GM21529 (cell line): ENCODE results near the gene PACSIN2.
"Not testable (repeated sequence)": the region's sequence is repeated elsewhere in the genome, so short reads cannot be mapped to it uniquely, and the experiment has no call there.

Experiments
- ATAC-seq: cut with Tn5 transposase; IDR thresholded peaks from one replicate; pipeline ENCODE4 v1.9.1; 2021; ENCODE audit not compliant: unreplicated experiment

PACSIN2 gene

DNA sequence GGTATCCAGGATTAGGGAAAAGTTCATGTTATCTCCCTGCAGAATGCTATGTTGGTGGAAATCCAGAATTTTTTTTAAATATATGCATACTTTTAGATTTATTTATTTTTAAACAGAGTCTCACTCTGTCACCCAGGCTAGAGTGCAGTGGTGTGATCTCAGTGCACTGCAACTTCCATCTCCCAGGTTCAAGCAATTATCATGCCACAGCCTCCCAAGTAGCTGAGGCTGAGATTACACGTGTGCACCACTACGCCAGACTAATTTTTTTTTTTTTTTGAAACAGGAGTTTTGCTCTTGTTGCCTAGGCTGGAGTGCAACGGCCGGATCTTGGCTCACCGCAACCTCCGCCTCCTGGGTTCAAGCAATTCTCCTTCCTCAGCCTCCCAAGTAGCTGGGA, 2.6 kb downstream of the PACSIN2 start:
- no peak for ATAC-seq

DNA sequence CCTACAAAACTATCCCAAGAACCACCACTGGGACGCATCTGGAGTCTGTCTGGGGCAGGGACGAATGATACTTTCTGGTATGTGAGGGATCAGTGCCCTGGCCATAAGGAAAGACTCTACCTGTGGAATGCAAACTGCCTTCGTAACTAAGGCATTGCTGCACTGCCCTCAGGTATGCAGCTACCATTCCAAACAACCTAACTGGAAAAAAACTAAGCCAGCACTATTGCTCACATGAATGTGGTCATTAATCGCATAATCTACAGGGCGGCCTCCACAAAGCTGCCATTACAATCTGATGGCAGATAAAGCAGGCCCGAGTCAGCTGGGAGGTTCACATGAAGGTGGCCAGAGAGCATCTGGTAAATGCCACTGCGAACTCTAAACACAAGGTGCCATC, 3.9 kb downstream of the PACSIN2 start:
- no peak for ATAC-seq

DNA sequence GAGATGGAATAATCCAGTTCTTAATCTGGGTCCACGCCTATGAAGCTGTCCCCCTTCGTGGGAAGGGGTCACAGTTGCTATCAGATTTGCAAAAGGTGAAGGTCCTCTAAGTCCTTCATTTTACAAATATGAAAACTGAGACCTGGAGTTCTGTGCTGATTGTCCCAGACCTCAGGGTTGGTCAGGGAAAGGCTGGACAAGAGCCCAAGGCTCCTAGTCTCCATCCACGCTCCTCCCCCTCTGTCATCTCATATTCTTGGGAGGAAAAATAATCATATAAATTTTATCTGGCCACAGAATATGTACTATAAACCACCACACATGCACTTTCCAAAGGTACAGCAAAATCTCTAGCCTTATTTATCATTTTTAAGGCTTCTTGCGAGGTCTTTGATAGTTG, 5.5 kb downstream of the PACSIN2 start:
- no peak for ATAC-seq

DNA sequence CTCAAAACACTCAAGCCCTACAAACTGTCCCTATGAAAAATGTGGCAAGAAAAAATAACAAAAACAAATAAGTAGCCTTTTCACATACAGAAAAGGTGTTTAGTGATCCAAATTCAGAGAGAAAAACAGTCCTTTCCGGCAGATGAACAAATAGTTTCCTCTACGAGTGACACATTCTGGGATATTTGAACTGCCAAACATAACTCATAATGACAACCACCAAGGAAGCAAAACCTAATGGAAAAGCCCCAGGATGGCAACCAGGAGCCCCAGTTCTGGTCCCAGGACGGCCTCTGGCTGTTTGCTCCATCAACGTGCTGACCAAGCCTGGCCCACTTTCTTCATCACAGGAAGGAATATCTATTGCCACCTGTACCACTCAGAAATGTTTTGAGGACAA, 6.0 kb downstream of the PACSIN2 start:
- no peak for ATAC-seq

DNA sequence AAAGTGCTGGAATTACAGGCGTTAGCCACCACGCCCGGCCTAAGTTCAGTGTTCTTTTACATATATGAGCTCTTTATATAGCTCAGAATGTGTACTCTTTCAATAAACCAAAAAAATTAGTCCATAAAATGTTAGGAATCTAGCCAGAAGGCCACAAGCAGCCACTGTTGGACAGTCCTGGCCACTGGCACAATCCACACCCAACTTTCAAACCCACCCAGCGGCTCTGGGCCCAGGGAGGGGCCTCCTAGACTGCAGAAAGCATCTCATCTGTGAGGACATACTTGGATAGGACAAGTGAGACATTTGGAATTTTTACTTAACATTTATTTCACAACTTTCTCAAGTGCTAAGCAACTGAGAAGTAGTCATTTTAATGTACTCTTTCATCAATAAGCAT, 6.4 kb downstream of the PACSIN2 start:
- no peak for ATAC-seq

DNA sequence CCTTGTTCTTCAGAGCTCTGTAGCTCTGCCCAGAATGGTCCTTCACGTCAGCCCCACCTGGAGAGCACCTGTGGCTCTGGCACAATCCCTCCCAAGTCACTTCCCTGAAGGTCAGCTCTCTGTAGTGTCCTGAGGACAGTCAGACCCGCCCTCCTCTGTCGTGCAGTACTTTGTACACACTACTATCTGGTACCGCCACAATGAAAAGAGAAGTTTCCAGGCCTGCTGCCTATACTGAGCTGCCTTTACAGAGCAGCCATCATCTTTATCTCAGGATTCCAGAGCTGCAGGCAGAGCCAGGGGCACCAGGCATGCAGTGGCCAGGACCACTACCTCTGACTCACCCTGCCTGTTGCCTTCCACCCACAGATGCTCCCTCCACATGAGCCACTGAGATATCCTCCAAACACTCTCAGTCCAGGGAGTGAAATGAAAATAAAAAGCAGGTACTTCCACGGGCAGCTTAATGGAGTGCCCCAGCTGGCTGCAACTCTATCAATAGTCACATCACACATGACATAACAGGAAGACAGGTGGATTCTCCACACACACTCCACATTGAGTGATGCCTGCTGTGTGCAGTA, 7.3 kb downstream of the PACSIN2 start:
- no peak for ATAC-seq

DNA sequence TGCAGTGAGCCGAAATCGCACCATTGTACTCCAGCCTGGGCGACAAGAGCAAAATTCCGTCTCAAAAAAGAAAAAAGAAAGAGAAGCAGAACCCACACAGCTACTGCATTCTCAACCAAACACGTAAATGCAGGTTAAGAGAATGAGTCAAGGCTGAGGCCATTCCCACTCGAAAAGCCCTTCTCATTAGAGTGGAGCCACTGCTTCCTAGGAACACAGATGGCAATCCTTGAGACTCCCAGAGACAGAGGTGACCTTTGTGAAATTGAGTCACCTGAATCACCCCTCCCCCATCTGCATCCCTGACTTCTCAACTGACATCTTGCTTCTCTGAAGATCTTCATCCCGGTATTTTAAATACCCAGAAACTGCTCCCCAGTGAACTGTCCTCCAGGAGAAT, 8.2 kb downstream of the PACSIN2 start:
- no peak for ATAC-seq

DNA sequence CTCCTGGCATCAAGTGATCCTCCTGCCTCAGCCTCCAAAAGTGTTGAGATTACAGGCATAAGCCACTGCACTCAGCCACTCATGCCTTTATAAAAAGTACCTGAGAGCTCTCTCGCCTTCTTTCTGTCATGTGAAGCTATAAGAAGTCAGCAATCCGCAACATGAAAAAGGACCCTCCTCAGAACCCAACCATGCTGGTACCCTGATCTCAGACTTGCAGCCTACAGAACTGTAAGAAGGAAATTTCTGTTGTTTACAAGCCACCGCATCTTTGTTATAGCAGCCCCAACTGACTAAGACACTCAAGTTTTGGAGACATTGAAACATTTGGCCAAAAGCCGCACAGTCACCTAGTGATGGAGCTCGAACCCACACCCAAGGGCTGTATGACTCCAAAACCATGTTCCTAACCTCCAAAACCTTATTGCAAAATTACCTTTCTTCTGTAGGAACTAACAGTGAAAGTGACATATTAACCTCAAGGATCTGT, 8.9 kb downstream of the PACSIN2 start:
- no peak for ATAC-seq

DNA sequence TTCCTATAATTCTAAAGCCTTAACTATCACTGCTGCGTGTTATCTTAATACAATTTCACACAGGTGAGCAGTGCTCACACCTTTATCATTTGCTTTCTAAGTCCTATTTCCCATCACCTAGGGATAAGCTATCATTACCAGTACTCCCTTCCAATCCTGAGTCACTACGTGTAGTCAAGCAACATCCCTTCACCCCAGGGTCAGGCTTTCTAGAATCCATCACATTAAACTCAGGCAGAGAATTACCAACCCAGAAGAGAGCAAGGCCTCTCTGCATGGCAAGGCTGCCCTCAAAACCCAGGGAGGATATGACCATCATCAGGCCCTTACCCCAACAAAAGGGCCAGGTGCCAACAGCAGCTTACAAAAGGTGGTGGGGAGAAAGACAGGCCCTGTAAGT, 9.8 kb downstream of the PACSIN2 start:
- ATAC-seq, result no peak

DNA sequence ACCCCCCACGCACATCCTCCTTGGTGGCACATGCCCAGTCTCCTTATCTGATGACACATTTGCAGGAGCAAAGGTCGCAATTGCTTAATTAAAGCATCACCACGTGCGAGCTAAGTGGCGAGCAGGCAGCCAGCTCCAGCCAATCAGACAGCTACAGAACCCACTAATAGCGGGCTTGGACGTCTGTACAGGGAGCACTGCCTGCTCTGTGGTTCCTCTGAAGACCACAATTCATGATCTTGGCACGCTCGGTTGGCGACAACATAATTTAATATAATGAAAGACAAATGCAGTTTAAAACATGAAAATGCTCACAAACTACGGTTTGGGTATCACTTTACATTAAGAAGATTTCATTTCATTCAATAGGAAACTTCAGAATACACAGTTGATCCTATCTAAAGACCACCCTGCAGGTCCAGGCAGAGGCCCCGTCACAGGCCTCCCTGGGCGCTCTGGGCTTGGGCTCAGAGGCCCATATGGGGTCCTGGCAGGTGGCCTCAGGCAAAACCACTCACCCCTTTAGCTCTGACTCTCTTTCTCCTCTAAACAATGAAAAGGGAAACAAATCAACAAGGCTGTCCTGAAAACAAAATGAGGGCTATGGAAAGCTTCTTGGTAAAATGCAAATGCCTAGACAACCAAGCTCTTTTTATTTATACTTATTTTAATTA, 10.4 kb downstream of the PACSIN2 start:
- ATAC-seq, result no peak

DNA sequence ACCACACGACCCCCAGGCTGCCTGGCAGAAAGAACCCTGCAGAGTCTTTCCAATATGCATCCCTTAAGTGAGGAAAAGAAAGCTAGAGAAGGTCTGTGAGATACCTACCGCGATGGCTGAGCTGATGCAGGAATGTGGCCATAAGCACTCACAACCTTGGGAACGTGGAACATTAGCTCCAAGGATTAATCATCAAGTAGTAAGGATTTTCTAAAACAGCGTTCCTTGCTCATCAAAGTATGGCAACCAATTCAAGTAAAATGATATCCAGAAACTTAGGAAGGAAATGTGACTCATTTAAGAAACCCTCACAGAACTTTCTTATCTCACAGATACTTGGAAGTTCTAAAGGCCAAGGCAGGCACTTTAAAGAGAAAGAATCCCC, 12.8 kb downstream of the PACSIN2 start:
- no peak for ATAC-seq

DNA sequence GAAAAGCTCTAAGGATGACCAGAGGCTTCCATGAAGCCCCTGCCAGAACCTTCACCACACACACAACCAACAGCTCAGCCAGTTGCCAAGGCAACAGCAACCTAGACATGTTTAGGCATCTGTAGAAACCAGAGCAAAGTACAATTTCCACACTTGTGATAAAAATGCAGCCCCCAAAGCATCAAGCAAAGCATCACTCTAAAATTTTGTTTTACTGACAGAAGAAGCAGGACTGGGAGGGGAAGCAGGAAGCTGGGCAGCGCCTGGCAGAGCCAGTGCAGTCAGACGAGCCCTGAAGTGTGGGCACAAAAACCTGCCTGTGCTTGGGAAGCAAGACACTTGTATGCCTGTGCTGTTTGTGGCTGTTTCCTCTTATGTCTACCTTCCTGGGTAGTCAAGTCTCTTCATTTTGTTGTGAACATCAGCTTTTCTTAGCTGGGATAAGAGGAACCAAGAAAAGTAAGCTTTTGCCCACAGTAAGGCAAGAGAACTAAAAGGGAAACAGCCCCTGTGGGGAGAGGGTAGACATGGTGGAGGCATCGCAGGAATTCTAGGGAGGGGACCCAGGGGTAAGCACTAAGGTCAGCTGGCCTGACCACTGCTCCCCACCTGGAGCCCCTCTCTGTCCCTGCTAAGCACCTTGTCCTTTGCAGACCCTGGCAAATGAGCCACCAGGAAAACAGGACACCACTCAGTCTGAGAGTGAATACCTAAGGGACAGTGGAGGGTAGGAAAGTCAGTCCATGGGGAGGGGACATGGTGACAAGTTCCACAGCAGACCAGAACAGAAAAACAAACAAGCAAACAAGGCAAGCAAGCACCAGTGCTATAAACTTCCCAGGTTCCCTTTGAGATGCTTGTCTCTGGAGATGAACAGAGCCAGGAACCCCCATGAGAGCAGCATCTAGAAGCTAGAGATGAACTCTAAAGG, 13.4 kb downstream of the PACSIN2 start:
- no peak for ATAC-seq

DNA sequence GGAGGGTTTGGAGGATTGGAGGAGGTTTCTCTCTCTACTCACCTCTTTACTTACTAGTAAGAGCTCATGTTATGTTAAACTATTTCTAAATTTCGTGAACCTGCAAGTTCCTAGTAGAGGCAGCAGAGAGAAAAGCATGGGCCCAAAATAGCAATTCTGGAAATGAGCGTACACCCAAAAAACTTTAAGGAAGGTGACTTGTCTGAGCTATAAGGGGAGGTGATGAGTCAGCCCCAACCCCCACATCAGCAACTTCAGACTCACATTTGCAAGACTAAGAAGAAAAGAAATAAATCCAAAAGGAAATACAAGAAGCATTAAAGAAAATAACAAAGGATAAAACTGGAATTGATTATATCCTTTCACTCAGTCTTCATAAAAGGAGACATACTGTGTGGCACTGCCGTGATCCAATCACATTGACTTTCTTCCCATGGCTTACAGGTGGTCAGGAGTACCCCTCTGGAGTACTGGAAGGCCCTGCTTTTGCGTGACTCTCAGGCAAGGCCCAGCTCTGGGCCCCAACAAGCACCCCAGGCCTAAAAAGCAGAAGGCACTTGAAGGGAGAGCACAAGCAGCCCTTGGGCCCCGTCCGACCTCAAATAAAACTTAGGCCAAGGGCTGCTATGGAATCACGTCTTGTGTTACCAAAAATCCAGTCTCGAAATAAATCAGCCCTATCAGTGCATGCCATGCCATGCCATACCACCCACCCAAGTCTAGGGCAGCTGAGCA, 14.3 kb downstream of the PACSIN2 start:
- ATAC-seq, result no peak

DNA sequence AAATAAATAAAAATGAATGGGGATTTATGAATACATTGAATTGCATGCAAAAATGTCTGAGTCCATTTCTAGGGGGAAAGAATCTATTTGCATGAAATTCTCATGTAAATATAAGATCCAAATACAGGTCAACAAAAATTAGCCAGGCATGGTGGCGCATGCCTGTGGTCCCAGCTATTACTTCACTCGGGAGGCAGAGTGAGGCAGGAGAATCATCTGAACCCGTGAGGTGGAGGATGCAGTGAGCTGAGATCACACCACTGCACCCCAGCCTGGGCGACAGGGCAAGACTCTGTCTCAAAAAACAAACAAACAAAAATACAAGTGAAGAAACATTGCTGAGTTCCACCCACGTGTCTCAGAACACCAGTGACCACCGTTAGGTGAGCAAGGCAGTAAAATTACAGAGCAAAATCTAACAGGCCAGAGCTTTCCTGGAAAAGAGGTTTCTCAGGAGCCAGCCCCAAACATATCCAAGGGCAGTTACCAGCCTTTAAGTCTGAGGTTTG, 17.3 kb downstream of the PACSIN2 start:
- no peak for ATAC-seq

DNA sequence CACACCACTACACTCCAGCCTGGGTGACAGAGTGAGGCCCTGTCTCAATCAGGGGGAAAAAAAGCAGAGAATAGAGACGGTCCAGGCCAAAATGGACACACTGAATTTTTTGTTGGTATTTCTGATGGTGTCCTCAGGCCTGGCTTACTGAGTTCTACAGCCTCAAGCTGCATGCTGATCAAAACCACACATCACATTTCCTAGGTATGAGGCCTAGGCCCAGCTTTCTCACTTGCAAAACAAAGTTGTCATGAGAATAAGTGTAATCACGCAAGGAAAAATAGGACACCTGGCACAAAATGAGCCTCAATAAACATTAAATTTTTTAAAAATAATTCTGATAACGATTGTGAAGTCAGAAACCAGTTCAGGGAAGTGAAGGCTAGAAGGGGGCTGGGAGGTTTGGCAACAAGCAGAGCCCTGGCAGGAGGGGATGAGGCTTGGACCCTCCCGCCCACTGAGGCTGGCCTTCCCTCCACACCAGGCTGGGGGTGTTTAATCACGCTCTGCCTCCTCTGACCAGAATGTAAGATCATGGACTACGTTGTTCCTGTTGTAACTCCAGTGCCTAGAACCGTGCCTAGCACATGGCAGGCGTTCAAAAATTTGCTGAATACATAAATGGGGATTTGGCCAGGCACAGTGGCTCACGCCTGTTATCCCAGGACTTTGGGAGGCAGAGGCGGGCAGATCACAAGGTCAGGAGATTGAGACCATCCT, 18.1 kb downstream of the PACSIN2 start:
- ATAC-seq, result no peak

DNA sequence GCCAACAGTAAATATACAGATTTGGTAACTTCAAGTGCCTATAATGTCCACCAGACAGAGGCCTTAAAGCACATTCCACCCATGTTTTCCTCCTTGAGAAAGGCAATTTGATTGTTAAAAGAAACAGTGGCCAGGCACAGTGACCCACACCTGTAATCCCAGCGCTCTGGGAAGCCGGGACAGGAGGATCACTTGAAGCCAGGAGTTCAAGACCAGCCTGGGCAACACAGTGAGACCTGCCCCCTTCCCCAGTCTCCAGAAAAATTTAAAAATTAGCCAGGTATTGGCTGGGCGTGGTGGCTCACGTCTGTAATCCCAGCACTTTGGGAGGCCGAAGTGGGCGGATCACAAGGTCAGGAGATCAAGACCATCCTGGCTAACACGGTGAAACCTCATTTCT, 19.3 kb downstream of the PACSIN2 start:
- ATAC-seq, result not testable (repeated sequence)

DNA sequence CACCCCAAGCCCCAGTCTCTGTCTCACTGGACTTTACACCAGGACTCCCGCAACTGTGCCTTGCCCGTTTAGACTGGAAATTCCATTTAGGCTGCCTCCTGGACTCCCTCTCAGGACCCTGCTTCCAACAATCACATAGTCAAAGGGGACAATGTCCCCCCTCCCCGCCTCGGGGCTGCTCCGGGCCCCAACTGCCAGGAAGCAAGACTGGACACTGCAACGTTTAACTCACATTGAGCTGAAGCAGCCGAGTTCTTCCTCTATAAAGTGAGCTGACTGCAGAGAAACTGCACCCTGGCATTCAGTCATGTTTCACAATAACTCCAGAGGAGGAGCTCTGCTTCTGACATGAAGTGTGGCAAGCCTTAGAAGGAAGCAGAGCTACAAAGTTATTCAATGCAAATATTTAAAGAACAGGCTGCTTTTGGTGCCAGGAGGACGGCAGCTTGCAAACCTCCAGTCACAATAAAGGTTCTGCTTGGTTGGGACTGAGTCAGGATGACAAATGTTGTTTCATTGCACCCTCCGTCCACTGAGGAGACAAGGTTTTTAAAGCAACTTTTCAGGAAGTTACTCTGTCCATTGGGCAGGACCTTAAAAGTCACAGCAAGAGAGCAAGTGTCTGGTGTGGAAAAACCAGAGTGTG, 19.9 kb downstream of the PACSIN2 start:
- no peak for ATAC-seq

DNA sequence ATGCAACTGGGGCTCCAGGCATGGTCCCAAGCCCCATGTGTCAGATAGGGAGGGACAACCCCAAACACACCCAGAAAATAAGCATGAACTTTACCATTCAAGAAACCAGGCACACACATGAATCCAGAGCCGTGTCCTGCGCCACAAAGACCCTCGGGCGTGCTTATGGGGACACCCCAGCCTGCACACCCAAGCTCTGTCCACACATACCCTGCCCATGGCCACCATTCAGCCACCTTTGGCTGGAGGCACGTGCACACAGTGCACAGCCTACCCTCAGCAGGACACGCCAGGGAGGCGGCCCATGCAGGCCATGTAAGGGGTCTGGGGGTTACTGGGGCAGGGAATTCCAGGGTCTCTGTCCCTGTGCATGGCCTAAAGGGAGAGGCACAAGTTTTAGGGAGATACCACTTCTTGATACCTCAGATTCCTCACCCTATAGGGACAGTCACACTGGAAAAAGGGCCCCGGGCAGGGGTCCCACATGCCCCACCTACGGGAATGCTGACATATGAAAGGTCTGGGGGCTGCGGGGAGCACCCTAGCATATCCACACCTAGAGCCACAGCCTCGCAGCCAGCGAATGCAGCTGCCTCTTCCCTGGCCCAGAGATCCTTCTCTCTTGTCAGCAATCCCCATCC, 20.6 kb downstream of the PACSIN2 start:
- ATAC-seq, result no peak

DNA sequence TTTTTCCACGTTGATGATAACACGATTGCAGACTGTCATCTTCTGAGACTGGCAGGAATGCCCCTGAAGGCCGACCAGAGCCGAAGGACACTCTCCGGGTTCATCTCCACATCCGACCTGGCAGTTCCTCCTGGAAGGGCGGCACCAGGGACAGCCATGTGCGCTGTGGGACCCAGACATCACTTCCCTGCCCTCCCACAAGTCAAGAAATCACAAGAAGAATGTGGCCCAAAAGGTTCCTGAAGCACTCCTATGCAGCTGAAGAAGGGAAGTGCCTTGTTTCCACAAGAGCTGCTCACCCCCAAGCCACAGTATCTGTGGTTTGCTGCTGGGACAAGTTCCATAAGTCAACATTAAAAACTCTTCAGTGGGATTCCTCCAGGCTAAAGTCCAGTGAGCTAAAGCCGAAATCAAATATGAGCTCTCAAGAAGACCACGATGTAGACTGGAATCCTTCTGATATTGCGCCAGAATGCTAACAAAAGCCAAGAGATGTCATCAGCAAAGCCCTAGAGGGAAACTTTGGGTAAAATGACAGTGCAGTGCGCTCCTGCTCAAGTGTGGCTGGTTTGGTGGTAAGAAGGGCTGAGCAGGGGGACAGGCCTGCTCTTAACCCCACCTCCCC, 21.2 kb downstream of the PACSIN2 start:
- ATAC-seq, result no peak
